Measurements from ENCODE around the gene SLC51A. TPM values are rescaled to one million over a fixed set of nuclear protein-coding genes. Genes with fewer than 3 reads are reported as not detected.
A peak's percentile ranks its signal among the peaks of the same experiment; 100 is the strongest.

SLC51A gene
- total RNA-seq, 1 donor from 2014 or later, result 3.7 TPM

- H3K27me3 Mint-ChIP-seq, result no peaks in the 10 kb centered on the region
- TF ChIP-seq CTCF (conservative IDR thresholded peaks at IDR 0.05), result no peak
- H3K4me3 Mint-ChIP-seq, result no peak overlapping the region
- H3K27ac Mint-ChIP-seq, result no peak overlapping the region
- no peak for DNase-seq (ENCODE audit: extremely low spot score, unreplicated experiment)
- H3K4me1 Mint-ChIP-seq (ENCODE audit: unreplicated experiment), result peaks cover 17% of the 10 kb centered on the region
- no peaks in the 10 kb centered on the region for H3K9me3 Mint-ChIP-seq
- no peaks in the 10 kb centered on the region for H3K36me3 Mint-ChIP-seq
Observed at GRCh38 chr3:196175116-196175625, 41.2 kb upstream of the SLC51A start.

- no peak for TF ChIP-seq CTCF (conservative IDR thresholded peaks at IDR 0.05)
- no peaks in the 10 kb centered on the region for H3K9me3 Mint-ChIP-seq
Observed at GRCh38 chr3:196175722-196176121, 40.6 kb upstream of the SLC51A start.

GRCh38 chr3:196177567-196177966 is 38.8 kb upstream of the SLC51A start:
- TF ChIP-seq CTCF (conservative IDR thresholded peaks at IDR 0.05), result no peak
- H3K27ac Mint-ChIP-seq, result peak overlapping the region; percentile 9
- no peak overlapping the region for H3K4me3 Mint-ChIP-seq
- no peaks in the 10 kb centered on the region for H3K27me3 Mint-ChIP-seq
- H3K9me3 Mint-ChIP-seq, result no peaks in the 10 kb centered on the region
- DNase-seq (ENCODE audit: extremely low spot score, unreplicated experiment), result no peak
- H3K36me3 Mint-ChIP-seq, result no peaks in the 10 kb centered on the region
- peaks cover 17% of the 10 kb centered on the region for H3K4me1 Mint-ChIP-seq (ENCODE audit: unreplicated experiment)

More at GRCh38 chr3:196175722-196176121, 40.6 kb upstream of the SLC51A start:
- H3K4me3 Mint-ChIP-seq, result no peak overlapping the region
- DNase-seq (ENCODE audit: extremely low spot score, unreplicated experiment), result no peak
- no peak overlapping the region for H3K27ac Mint-ChIP-seq
- no peaks in the 10 kb centered on the region for H3K36me3 Mint-ChIP-seq
- peaks cover 17% of the 10 kb centered on the region for H3K4me1 Mint-ChIP-seq (ENCODE audit: unreplicated experiment)
- H3K27me3 Mint-ChIP-seq, result no peaks in the 10 kb centered on the region

- H3K27me3 Mint-ChIP-seq, result no peaks in the 10 kb centered on the region
- H3K9me3 Mint-ChIP-seq, result no peaks in the 10 kb centered on the region
- TF ChIP-seq CTCF (conservative IDR thresholded peaks at IDR 0.05), result no peak
- no peaks in the 10 kb centered on the region for H3K36me3 Mint-ChIP-seq
- peaks cover 17% of the 10 kb centered on the region for H3K4me1 Mint-ChIP-seq (ENCODE audit: unreplicated experiment)
- no peak overlapping the region for H3K4me3 Mint-ChIP-seq
- H3K27ac Mint-ChIP-seq, result peak overlapping the region; percentile 9
- DNase-seq (ENCODE audit: extremely low spot score, unreplicated experiment), result no peak
Observed at GRCh38 chr3:196177967-196178366, 38.4 kb upstream of the SLC51A start.

- H3K9me3 Mint-ChIP-seq, result no peaks in the 10 kb centered on the region
- H3K4me3 Mint-ChIP-seq, result no peak overlapping the region
- H3K4me1 Mint-ChIP-seq (ENCODE audit: unreplicated experiment), result peaks cover 21% of the 10 kb centered on the region
- TF ChIP-seq CTCF (conservative IDR thresholded peaks at IDR 0.05), result no peak
- no peaks in the 10 kb centered on the region for H3K36me3 Mint-ChIP-seq
- H3K27ac Mint-ChIP-seq, result no peak overlapping the region
- no peak for DNase-seq (ENCODE audit: extremely low spot score, unreplicated experiment)
- no peaks in the 10 kb centered on the region for H3K27me3 Mint-ChIP-seq
Observed at GRCh38 chr3:196178993-196179379, 37.3 kb upstream of the SLC51A start.

All from type B pancreatic cell (in vitro differentiated cells).